Upper lobe of left lung (tissue), 4 donors: Measurements from ENCODE around the gene MYPN.

ENCODE experiments used
- CTCF ChIP-seq, 6 experiments: fragments of 450-650 bp in 4 of 6; fragments of 200-600 bp in 2 of 6; sonication (generic) in 2 of 6; IDR thresholded peaks; one replicate each; pipeline ENCODE4 v1.5.1; 2016 to 2019; ENCODE audit warnings: antibody characterized with exemption in 6 of 6
- EP300 ChIP-seq, 4 donors: sonication (generic); formaldehyde crosslinking; IDR thresholded peaks; one replicate each; pipeline ENCODE4 v1.5.1; 2017; ENCODE audit warnings: antibody characterized with exemption in 4 of 4, control low read depth in 2 of 4
- POLR2A ChIP-seq, 4 donors: fragments of 450-650 bp; IDR thresholded peaks; one replicate each; pipeline ENCODE4 v1.5.1; 2016 to 2017; ENCODE audit warnings: antibody characterized with exemption in 4 of 4, mild to moderate bottlenecking in 2 of 4
- POLR2AphosphoS5 ChIP-seq, 2 donors: sonication (generic); formaldehyde crosslinking; IDR thresholded peaks; one replicate each; pipeline ENCODE4 v1.5.1; 2017; ENCODE audit warnings: antibody characterized with exemption in 2 of 2

- TF ChIP-seq CTCF (IDR thresholded peaks at IDR 0.05) (no peak), POLR2AphosphoS5 (IDR thresholded peaks at IDR 0.05) (no peak), EP300 (IDR thresholded peaks at IDR 0.05) (no peak), POLR2A (IDR thresholded peaks at IDR 0.05) (no peak)
These were observed 140.0 kb downstream of the MYPN start for GRCh38 chr10:68249297-68249696.
